Calu3 (cell line): ENCODE results near the gene LAMTOR3. TPM values are rescaled to one million over a fixed set of nuclear protein-coding genes. Genes with fewer than 3 reads are reported as not detected.

Experiments used
- BruUV-seq: library from RNA; stranded (reverse); fragments of 400-500 nt; replicated peaks from 2 replicates; lab custom pipeline; 2021; lab: Mats Ljungman, UMichigan
- CTCF ChIA-PET: fragments of 300-600 bp; sonication (Branson Sonifier 250); formaldehyde crosslinking; loops from one replicate; lab custom pipeline; 2022; ENCODE audit warnings: antibody characterized with exemption; lab: Charles Lee
- DNase-seq: peaks from one replicate; pipeline ENCODE4 v3.0.0; 2022
- H3K27ac Mint-ChIP-seq: one replicate; pipeline ENCODE4 v1.8.0; 2022; ENCODE audit warnings: mixed read lengths; ENCODE audit not compliant: unreplicated experiment
- H3K27me3 Mint-ChIP-seq: one replicate; pipeline ENCODE4 v1.8.0; 2022; ENCODE audit warnings: mixed read lengths; ENCODE audit not compliant: unreplicated experiment
- H3K36me3 Mint-ChIP-seq: one replicate; pipeline ENCODE4 v1.8.0; 2022; ENCODE audit warnings: mild to moderate bottlenecking, moderate library complexity, mixed read lengths; ENCODE audit not compliant: insufficient read depth, unreplicated experiment
- H3K4me1 Mint-ChIP-seq: one replicate; pipeline ENCODE4 v1.8.0; 2022; ENCODE audit warnings: mild to moderate bottlenecking, low read depth, mixed read lengths; ENCODE audit not compliant: unreplicated experiment
- H3K4me3 Mint-ChIP-seq: one replicate; pipeline ENCODE4 v1.8.0; 2022; ENCODE audit warnings: mild to moderate bottlenecking, low read depth, moderate library complexity, mixed read lengths; ENCODE audit not compliant: unreplicated experiment
- H3K9me3 Mint-ChIP-seq: one replicate; pipeline ENCODE4 v1.8.0; 2022; ENCODE audit warnings: low read depth, mixed read lengths; ENCODE audit not compliant: unreplicated experiment
- CTCF ChIP-seq: fragments of 200-600 bp; IDR thresholded peaks from one replicate; pipeline ENCODE4 v1.8.0; 2022; ENCODE audit warnings: antibody characterized with exemption; ENCODE audit not compliant: unreplicated experiment
- intact Hi-C: fragments of 100-400 bp; cut with micrococcal nuclease; formaldehyde crosslinking; loops from one replicate; pipeline ENCODE4 v1.10.0; 2022; ENCODE audit not compliant: unreplicated experiment
- total RNA-seq: library from RNA; stranded (reverse); gene quantifications from 2 replicates; pipeline ENCODE4 v1.2.3, GENCODE V29; 2022

LAMTOR3 gene
- total RNA-seq, 1 experiment from 2014 or later = 19.2 TPM

DNA sequence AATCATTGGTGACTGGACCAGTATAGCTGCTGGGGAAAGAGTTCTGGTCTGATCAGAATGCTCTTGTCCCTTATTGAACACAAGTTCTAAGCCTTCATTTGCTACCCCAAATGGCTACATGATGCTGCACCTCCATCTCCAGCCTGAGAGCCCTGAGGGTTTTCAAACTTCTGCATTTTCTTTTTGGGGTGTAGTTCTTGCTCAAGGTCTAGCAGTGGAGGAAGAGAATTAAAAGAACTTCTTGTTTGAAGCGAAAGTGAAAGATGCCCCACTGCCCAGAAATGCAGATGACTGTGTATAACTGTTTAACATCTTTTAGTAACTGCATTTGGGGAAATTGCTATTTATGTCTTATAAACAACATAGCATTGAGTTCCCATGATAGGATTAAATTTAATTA lies 38.5 kb downstream of the LAMTOR3 start:
- BruUV-seq = no TSS peak
- no peak overlapping the region for H3K27ac Mint-ChIP-seq
- CTCF ChIA-PET = no interaction called here
- DNase-seq = no peak
- H3K27me3 Mint-ChIP-seq = no peaks in the 10 kb centered on the region
- TF ChIP-seq CTCF = no peak
- peaks cover 8% of the 10 kb centered on the region for H3K4me1 Mint-ChIP-seq
- H3K36me3 Mint-ChIP-seq = peaks cover 14% of the 10 kb centered on the region
- H3K9me3 Mint-ChIP-seq = no peaks in the 10 kb centered on the region
- intact Hi-C loops = no loop called here
- H3K4me3 Mint-ChIP-seq = no peak overlapping the region

DNA sequence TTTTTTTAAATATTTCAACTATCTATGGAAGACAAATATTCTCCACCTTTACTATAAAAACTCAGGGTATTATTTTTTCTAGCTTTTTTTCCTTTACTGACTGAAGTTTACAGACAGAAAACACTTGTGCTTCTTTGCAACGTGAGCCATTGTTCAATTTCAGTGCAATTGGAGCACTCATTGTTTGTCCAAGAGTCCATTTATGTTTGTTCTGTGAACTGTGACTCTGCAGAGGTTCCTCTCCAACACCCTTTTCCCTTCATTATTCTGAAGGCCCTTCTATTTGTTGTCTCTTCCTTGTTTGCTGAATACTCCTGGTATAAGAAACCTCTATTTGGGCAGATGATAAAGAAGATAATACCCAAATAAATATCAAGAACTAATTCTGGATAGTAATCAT lies 40.2 kb downstream of the LAMTOR3 start:
- no peak for TF ChIP-seq CTCF
- H3K27ac Mint-ChIP-seq = peak overlapping the region; percentile 37
- no peak overlapping the region for H3K4me3 Mint-ChIP-seq
- no peaks in the 10 kb centered on the region for H3K9me3 Mint-ChIP-seq
- intact Hi-C loops = no loop called here
- no TSS peak for BruUV-seq
- H3K36me3 Mint-ChIP-seq = peaks cover 14% of the 10 kb centered on the region
- DNase-seq = no peak
- CTCF ChIA-PET = no interaction called here
- no peaks in the 10 kb centered on the region for H3K27me3 Mint-ChIP-seq
- peaks cover 8% of the 10 kb centered on the region for H3K4me1 Mint-ChIP-seq

GRCh38 chr4:99853190-99853589 lies 41.0 kb downstream of the LAMTOR3 start:
- CTCF ChIA-PET = no interaction called here
- intact Hi-C loops = no loop called here
- no peak for DNase-seq
- TF ChIP-seq CTCF = no peak
- Mint-ChIP-seq H3K27me3 (no peaks in the 10 kb centered on the region), H3K27ac (no peak overlapping the region), H3K36me3 (peaks cover 14% of the 10 kb centered on the region), H3K4me3 (no peak overlapping the region), H3K4me1 (peaks cover 8% of the 10 kb centered on the region), H3K9me3 (no peaks in the 10 kb centered on the region)
- no TSS peak for BruUV-seq

DNA sequence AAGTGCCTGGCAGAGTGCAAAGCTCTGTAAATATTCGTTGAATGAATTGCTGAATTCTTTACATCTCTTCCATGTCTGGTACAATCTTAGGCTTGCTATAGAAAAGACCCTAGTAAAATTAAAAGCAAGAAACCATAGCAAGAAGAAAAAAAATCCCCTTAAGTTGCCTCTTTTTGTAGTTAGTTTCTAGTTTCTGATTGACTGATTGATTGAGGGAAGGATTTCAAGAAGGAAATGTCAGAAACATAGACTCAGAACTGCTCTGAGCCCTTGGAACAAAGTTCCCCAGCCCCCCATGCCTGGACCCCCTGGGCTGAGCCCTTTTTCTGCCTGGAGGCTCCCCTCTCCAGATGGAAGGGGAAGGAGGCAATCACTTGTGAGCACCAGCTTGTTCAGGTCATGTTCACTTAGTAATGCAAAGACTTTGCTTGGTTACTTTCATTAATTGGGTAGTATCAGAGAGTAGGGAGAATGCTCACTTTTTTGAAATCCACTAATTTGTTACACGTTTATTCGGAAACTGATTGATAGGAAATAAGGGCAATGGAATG lies 42.0 kb downstream of the LAMTOR3 start:
- no peaks in the 10 kb centered on the region for H3K27me3 Mint-ChIP-seq
- intact Hi-C loops = no loop called here
- peaks cover 14% of the 10 kb centered on the region for H3K36me3 Mint-ChIP-seq
- BruUV-seq = no TSS peak
- no peak for TF ChIP-seq CTCF
- no peaks in the 10 kb centered on the region for H3K9me3 Mint-ChIP-seq
- peak overlapping the region; percentile 18 for H3K27ac Mint-ChIP-seq
- CTCF ChIA-PET = no interaction called here
- H3K4me1 Mint-ChIP-seq = peaks cover 8% of the 10 kb centered on the region
- no peak for DNase-seq
- no peak overlapping the region for H3K4me3 Mint-ChIP-seq
